ENCODE measurements around the gene BTNL3. TPM values are rescaled to one million over a fixed set of nuclear protein-coding genes. Genes with fewer than 3 reads are reported as not detected.

BTNL3 gene
- total and polyA plus RNA-seq, 10 of the 15 experiments (the other 5 are each of a cell fraction or from before 2014, with no cell fraction given), result 0.39 TPM; not detected in 9

- H3K27me3 ChIP-seq (replicated peaks in 1 of 2; ENCODE audit: control insufficient read depth in 2 of 2, insufficient read depth in 2 of 2, low read length in 1 of 2), result no peaks in the 10 kb centered on the region
- 84% methylated on average over 5 of the region's 5 CpGs for WGBS (ENCODE audit: insufficient coverage, insufficient replicate concordance, low lambda C conversion rate, missing lambda C conversion rate)
- H2AFZ ChIP-seq (ENCODE audit: control insufficient read depth, low read depth, low read length), result no peak overlapping the region
- no peak overlapping the region for H3K4me3 ChIP-seq
- RAD21 ChIA-PET (ENCODE audit: unreplicated experiment), result interaction anchor here (0.7 kb wide), 1 partner anchor 92 kb away, joined by 3 read pairs; no protein-coding TSS in a partner anchor
- no TSS peak for BruUV-seq (replicated peaks)
- in situ Hi-C loops (cut with MboI) (no loop called here), intact Hi-C loops (cut with micrococcal nuclease; ENCODE audit: unreplicated experiment) (no loop called here)
- no peak overlapping the region for H3K9ac ChIP-seq (ENCODE audit: control insufficient read depth, insufficient read depth, low read length)
- H3K9me3 ChIP-seq (replicated peaks; ENCODE audit: control insufficient read depth, insufficient read depth, low read length), result no peaks in the 10 kb centered on the region; the same call in 2 of the 3 replicates
- TF ChIP-seq FOXK2 (IDR thresholded peaks at IDR 0.05) (no peak), RAD51 (IDR thresholded peaks at IDR 0.05) (no peak), SMAD1 (IDR thresholded peaks at IDR 0.05; ENCODE audit: low read depth, partially characterized antibody) (no peak), PAX5 (IDR thresholded peaks at IDR 0.05; ENCODE audit: borderline replicate concordance, low read depth, low read length) (no peak), NR2C1 (IDR thresholded peaks at IDR 0.05) (no peak), CHD4 (IDR thresholded peaks at IDR 0.05) (no peak), NBN (IDR thresholded peaks at IDR 0.05) (no peak), SPI1 (IDR thresholded peaks at IDR 0.05; ENCODE audit: borderline replicate concordance, insufficient read depth, low read depth, low read length) (no peak), GABPA (IDR thresholded peaks at IDR 0.05; ENCODE audit: low read depth) (no peak), HCFC1 (IDR thresholded peaks at IDR 0.05; ENCODE audit: low read length) (no peak)
- TF ChIP-seq, protein P1, sequence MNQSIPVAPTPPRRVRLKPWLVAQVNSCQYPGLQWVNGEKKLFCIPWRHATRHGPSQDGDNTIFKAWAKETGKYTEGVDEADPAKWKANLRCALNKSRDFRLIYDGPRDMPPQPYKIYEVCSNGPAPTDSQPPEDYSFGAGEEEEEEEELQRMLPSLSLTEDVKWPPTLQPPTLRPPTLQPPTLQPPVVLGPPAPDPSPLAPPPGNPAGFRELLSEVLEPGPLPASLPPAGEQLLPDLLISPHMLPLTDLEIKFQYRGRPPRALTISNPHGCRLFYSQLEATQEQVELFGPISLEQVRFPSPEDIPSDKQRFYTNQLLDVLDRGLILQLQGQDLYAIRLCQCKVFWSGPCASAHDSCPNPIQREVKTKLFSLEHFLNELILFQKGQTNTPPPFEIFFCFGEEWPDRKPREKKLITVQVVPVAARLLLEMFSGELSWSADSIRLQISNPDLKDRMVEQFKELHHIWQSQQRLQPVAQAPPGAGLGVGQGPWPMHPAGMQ (IDR thresholded peaks at IDR 0.05; ENCODE audit: borderline replicate concordance), result no peak
- ATAC-seq (no peak), DNase-seq (ENCODE audit: low read depth, low spot score) (no peak), FAIRE-seq (no peak)
- H3K36me3 ChIP-seq (ENCODE audit: control insufficient read depth in 2 of 2, insufficient read depth in 2 of 2, low read length in 1 of 2), result no peaks in the 10 kb centered on the region
- POLR2A ChIA-PET, result interaction anchor here (1.0 kb wide), 1 partner anchor 92 kb away, joined by 3 read pairs; no protein-coding TSS in a partner anchor
- no peaks in the 10 kb centered on the region for H4K20me1 ChIP-seq (ENCODE audit: control insufficient read depth, insufficient read depth)
- no peaks in the 10 kb centered on the region for H3K79me2 ChIP-seq (ENCODE audit: control insufficient read depth, insufficient read depth, low read length)
- H3K4me1 ChIP-seq (ENCODE audit: control insufficient read depth, insufficient read depth, low read length), result no peaks in the 10 kb centered on the region
- CTCF ChIA-PET, result interaction anchor here (1.9 kb wide), 1 partner anchor 16 kb away, joined by 6 read pairs; no protein-coding TSS in a partner anchor
- SMC1A ChIA-PET (ENCODE audit: uncharacterized antibody, unreplicated experiment), result interaction anchor here (0.6 to 1.9 kb wide), 6 partner anchors 14 to 163 kb away, joined by 3 to 5 read pairs (median 4); no protein-coding TSS in a partner anchor
- no peak overlapping the region for H3K27ac ChIP-seq (ENCODE audit: control insufficient read depth, insufficient read depth)
- H3K4me2 ChIP-seq (ENCODE audit: control insufficient read depth, insufficient read depth), result no peak overlapping the region
Observed at GRCh38 chr5:180959661-180960060, 29.0 kb upstream of the BTNL3 start.
